ENCODE data around the gene FUT8.

Gene FUT8

GRCh38 chr14:65496178-65496993 is 83.9 kb downstream of the FUT8 start:
- DNase-seq = no peak

DNA sequence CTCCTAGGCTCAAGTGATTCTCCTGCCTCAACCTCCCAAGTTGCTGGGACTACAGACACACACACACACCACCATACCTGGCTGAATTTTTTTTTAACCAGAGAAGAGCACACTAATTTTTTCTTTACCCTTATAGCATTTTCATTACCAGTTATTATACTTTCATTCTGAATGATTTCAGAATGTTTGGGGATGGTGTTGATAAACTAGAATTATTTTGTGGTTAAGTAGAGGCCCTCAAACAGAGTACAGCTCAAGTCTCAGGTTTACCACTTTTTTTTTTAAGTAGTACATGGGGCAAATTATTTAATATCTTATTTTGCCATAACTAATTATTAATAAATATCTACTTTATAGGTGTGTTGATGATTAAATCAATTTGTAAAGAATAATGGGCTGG is 86.6 kb downstream of the FUT8 start:
- DNase-seq = no peak

DNA sequence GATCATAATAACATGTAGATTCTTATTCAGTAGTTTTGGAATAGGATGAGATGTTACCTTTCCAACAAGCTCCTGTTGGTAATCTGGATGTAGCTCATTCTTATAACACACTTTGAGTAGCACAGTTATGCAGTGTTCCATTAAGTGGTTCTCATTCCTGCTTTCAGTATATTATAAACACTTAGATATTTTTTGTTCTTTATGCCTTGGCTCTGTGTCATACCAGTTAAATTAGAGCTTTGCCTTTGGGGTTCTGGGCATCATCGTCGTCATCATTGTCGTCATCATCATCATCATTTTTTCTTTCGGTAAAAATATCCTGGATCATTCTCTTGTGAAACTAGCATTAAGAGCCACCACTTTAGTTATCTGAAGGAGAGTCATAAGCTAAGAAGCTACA is 87.5 kb downstream of the FUT8 start:
- DNase-seq = no peak

DNA sequence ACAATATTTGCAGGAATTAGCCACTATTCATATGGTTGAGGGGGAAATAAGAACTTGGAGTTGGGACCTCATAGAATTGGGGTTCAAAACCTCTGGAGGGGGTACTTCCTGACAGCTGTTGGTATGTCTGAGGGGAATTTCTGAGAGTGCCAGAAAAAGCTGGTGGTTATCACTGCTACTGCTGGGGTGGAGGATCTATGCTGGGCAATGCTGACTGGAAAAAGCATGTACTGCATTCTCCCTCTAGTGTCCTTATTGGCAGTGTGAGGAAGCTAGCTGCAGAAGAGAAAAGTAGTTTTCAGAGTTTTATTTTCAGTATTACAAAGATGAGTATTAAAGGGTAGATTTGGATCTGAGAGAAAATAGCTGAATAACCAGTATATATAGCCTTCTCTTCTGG is 88.8 kb downstream of the FUT8 start:
- DNase-seq = no peak

DNA sequence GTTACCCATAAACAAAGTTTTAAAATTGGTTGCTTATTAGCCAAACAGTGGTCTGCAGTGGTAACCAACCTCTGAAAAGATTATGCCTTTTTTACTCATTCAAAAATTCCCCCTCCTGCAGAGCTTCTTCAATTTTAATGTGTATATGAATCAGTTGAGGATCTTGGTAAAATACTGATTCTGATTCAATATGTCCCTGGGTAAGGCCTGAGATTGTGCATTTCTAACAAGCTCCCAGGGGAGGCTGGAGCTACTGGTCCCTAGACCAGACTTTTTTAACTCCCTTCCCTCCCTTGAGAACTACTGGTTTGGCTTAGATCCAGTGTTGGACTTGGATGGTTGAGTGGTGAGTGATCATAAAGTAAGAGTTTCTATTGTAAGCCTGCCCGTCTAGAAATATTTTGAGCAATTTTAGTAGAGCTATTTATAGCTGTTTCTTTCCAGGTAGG is 90.2 kb downstream of the FUT8 start:
- DNase-seq = no peak

GRCh38 chr14:65503771-65504170 is 91.2 kb downstream of the FUT8 start:
- no peak for DNase-seq

GRCh38 chr14:65506801-65507200 is 94.3 kb downstream of the FUT8 start:
- no peak for DNase-seq

- DNase-seq = no peak
These were observed 97.3 kb downstream of the FUT8 start for GRCh38 chr14:65509842-65510241.

DNA sequence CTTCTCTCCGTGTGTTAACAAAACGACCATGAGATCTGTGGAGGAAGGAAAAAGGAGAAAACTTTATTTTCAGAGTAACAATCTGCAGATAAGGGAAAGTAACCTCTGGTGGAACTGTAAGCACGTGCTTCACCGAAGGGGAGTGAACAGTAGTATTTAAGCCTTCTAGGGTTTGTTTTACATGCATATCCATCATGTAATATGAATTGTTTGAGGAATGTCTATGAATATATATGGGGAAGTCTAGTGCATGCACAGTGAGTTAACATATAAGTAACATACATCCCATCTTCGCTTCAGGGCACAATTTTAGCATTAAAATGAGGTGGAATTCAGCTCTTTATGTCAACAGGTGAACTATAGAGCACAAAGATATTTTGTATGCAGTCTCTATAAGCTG is 101.1 kb downstream of the FUT8 start:
- no peak for DNase-seq

GRCh38 chr14:65517635-65518542 is 105.4 kb downstream of the FUT8 start:
- no peak for DNase-seq

DNA sequence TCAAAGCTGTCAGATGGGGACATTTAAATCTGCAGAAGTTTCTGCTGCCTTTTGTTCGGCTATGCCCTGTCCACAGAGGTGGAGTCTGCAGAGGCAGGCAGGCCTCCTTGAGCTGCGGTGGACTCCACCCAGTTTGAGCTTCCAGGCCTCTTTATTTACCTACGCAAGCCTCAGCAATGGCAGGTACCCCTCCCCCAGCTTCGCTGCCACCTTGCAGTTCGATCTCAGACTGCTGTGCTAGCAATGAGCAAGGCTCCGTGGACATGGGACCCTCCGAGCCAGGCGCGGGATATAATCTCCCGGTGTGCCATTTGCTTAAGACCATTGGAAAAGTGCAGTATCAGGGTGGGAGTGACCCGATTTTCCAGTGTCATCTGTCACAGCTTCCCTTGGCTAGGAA is 115.5 kb downstream of the FUT8 start:
- no peak for DNase-seq

DNA sequence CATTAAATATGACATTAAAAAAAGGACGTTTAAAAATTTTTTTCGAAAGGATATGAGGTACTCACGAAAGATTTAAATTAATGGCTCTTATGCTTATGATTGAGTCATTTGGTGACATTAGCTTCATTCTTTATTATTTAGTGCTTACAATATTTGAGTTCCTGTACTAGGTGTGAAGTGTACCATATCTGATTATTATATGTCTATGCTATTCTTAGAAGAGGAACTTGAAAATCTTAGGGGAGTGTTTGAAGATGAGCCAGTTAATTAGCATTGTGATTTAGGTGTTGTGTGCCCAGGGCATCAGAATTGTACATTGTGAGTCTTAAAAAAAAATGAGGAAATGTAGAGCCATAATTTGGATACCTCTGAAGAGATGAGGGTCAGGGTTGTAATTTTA is 118.6 kb downstream of the FUT8 start:
- DNase-seq = no peak

DNA sequence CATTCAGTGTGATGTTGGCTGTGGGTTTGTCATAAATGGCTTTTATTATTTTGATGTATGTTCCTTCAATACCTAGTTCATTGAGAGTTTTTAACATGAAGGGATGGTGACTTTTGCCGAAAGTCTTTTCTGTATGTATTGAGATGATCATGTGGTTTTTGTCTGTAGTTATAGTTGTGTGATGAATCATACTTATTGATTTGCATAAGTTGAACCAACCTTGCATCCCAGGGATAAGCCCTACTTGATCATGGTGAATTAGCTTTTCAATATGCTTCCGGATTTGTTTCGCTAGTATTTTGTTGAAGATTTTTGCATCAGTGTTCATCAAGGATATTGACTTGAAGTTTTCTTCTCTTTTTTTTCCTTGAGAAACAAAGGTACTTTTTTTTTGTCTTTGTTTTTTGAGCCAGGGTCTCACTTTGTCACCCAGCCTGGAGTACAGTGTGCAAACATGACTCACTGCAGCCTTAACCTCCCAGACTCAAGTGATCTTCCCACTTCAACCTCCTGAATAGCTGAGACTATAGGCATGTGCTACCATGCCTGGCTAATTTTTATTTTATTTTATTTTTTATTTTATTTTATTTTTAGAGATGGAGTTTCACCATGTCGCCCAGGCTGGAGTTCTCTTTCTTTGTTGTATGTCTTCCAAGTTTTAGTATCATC is 121.3 kb downstream of the FUT8 start:
- no peak for DNase-seq

DNA sequence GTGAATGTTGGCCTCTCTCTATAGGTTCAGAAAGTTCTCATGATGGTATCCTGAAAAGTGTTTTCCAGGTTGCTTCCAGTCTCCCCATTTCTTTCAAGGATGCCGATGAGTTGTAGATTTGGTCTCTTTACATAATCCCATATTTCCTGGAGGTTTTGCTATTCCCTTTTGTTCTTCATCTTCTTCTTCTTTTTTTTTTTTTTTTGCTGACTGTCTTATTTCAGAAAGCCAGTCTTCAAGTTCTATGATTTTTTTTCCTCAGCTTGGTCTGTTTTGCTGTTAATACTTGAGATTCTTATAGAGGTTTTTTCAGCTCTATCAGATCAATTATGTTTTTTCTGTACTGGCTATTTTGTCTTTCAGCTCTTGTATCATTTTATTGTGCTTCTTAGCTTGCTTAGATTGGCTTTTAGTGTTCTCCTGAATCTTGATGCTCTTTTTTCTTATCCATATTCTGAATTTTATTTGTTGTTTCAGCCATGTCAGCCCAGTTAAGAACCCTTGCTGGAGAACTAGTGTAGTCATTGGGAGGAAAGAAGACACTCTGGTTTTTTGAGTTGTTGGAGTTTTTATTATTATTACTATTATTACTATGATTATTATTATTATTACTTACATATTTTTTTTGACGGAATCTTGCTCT is 124.4 kb downstream of the FUT8 start:
- no peak for DNase-seq

GRCh38 chr14:65548878-65549277 is 136.3 kb downstream of the FUT8 start:
- DNase-seq = no peak

DNA sequence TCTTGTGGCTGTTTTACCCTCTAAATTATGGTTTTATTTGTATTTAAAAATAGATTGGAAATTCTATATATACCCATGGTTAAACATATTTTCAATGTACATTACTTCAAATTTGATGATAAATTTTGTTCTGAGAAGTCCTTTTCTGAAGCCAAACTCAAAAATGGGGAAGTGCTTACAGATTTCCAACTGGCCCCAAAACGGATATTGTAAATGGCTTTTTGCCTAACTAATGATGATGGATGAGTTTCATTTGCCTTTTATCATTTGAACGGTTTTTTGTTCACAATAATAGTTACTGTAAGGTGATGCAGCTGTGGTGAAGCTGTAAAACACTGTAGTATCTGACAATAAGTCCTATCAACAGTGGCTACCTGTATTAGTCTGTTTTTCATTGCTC is 136.9 kb downstream of the FUT8 start:
- peak; percentile 17 to 50 for DNase-seq

DNA sequence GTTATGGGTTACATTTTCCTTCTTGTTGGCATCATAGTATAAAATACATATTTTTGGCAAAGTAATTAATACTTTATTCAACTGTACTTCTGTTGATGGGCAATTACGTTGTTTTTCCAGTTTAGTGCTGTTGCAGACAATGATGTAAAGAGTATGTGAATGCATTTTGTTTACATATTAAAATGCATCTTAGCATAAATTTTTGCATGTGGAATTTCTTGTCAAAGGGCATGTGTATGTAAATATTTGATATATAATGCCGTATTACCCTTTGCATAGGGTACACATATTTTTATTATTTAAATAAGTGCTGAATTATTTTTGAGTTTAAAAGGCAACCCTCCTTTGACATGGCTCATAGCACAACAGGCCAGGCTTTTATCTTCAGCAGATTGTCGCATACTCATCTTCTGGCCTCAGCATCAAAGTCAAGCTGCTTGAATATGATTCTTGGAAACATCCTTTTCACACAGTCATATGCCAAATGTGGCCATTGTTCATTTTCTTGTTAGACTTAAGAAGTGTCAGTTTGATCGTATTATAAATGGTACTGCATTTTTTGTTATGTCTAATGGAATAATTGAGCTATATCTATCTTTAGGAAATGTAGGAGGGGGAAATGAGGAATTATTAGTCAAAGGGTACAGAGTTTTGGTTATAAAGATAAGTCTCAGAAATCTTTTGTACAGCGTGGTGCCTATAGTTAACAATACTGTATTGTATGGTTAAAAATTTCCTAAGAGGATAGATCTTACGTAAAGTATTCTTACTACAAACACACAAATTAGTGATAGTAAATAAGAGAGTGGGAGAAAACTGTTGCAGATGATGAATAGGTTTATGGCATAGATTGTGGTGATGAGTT is 138.5 kb downstream of the FUT8 start:
- peak; percentile 90 to 91 for DNase-seq

DNA sequence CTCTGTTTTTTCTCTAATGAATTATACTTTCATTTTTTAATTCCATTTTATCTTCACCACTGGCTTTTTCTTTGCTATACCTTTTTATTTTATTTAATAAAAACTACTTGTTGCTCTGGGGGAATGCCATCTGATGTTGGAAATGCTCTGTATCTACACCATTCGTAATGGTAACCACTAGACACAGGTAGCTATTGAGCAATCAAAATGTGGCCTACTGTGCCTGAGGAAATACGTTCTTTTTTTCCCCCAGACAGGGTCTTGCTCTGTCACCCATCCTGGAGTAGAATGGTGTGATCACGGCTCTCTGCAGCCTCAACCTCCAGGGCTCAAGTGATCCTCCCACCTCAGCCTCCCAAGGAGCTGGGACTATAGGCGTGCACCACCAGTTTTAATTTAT is 140.2 kb downstream of the FUT8 start:
- DNase-seq = no peak

DNA sequence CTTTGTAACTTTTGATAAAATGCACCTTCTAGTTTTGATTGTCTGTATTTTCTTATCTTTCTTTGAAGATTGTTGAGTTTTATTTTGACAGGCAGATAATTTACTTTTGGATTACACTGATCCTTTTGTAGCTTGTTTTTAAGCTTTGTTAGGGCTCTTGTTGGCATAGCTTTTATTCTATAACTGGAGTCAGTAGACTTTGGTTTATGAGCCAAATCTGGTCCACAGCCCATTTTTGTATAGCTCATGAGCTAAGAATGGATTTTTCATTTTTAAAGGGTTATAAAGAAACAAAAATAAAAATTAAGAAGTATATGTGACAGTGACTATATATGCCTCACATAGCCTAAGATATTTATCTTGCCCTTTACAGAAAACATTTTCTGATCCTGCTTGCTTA is 142.3 kb downstream of the FUT8 start:
- no peak for DNase-seq

DNA sequence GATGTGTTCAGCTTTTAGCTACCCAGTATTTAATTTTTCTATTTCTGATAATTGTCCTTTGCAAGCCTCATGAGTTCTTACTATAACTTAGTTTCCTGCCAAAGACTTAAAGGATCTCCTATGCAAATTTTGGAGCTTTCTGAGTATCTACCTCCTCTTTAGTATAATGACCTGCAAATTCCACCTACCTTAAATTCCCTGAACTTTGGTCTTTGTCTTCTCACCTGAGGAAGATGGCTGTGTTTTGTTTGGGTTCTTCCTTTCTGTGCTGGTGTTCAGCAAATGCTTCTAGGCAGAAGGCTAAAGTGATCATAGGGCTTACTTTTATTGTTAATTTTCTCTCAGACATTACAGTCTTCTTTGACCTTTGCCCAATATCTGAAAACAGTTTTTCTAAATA is 142.8 kb downstream of the FUT8 start:
- no peak for DNase-seq

GRCh38 chr14:65558363-65558762 is 145.8 kb downstream of the FUT8 start:
- no peak for DNase-seq
